SU-DHL-6 (cell line): ENCODE results near the gene TMEM267.

ENCODE experiments used
- H2AFZ ChIP-seq: fragments of 200-600 bp; sonication (generic); 2 replicates; pipeline ENCODE4 v1.6.1; 2014; ENCODE audit warnings: low read depth, mild to moderate bottlenecking, moderate library complexity, mixed read lengths, antibody characterized with exemption, low read length; ENCODE audit not compliant: severe bottlenecking
- H3F3A ChIP-seq: fragments of 200-600 bp; shearing (Covaris generic); 2 replicates; pipeline ENCODE4 v1.6.0; 2016; ENCODE audit warnings: antibody characterized with exemption, mild to moderate bottlenecking; ENCODE audit not compliant: insufficient read depth
- H3K27ac ChIP-seq: fragments of 200-600 bp; sonication (generic); 2 replicates; pipeline ENCODE4 v1.5.1; 2016; ENCODE audit warnings: low read depth, mild to moderate bottlenecking, low read length, moderate library complexity, mixed read lengths
- H3K27me3 ChIP-seq: fragments of 200-600 bp; sonication (generic), shearing (Covaris generic); 2 replicates; pipeline ENCODE4 v1.6.0; 2014; ENCODE audit warnings: mild to moderate bottlenecking, low read length
- H3K36me3 ChIP-seq: fragments of 200-600 bp; sonication (generic); 2 replicates; pipeline ENCODE4 v1.6.1; 2014; ENCODE audit warnings: mild to moderate bottlenecking, low read length, mixed read lengths
- H3K4me2 ChIP-seq: fragments of 300-600, 200-600 bp; shearing (Covaris generic), sonication (generic); 2 replicates; pipeline ENCODE4 v1.6.0; 2014; ENCODE audit warnings: low read length, low read depth, mild to moderate bottlenecking; ENCODE audit not compliant: poor library complexity, severe bottlenecking
- H3K4me3 ChIP-seq: fragments of 200-600 bp; sonication (generic); 2 replicates; pipeline ENCODE4 v1.5.1; 2014; ENCODE audit warnings: antibody characterized with exemption, low read length, mild to moderate bottlenecking, mixed read lengths; ENCODE audit not compliant: insufficient read depth, poor library complexity, severe bottlenecking
- H3K79me2 ChIP-seq: fragments of 200-600 bp; sonication (generic); 2 replicates; pipeline ENCODE4 v1.6.1; 2014; ENCODE audit warnings: mild to moderate bottlenecking, low read length, moderate library complexity; ENCODE audit not compliant: insufficient read depth
- H3K9ac ChIP-seq: fragments of 200-600 bp; sonication (generic); 2 replicates; pipeline ENCODE4 v1.7.0; 2014; ENCODE audit warnings: mild to moderate bottlenecking, low read length
- H3K9me2 ChIP-seq: fragments of 200-600 bp; sonication (generic); replicated peaks from 2 replicates; pipeline ENCODE4 v1.6.1; 2014; ENCODE audit warnings: low read length; ENCODE audit not compliant: insufficient read depth
- H3K9me3 ChIP-seq: fragments of 200-600 bp; sonication (generic); 2 replicates; pipeline ENCODE4 v1.6.1; 2014; ENCODE audit warnings: low read length, mixed read lengths; ENCODE audit not compliant: insufficient read depth
- H4K20me1 ChIP-seq: fragments of 200-600 bp; sonication (generic); 2 replicates; pipeline ENCODE4 v1.6.1; 2014; ENCODE audit warnings: low read depth, mild to moderate bottlenecking, antibody characterized with exemption, low read length, moderate library complexity, mixed read lengths
- EZH2phosphoT487 ChIP-seq: fragments of 200-600 bp; sonication (generic), shearing (Covaris generic); conservative IDR thresholded peaks from 2 replicates; pipeline ENCODE4 v1.6.1; 2018; ENCODE audit warnings: mild to moderate bottlenecking, antibody characterized with exemption, low read length, moderate library complexity, mixed read lengths
- TF ChIP-seq, protein P1 (sequence below): fragments of 200-600 bp; sonication (generic); IDR thresholded peaks from one replicate; pipeline ENCODE4 v1.5.1; 2017; ENCODE audit warnings: antibody characterized with exemption, mild to moderate bottlenecking, low read length, moderate library complexity; ENCODE audit not compliant: insufficient read depth, poor library complexity, severe bottlenecking

The TMEM267 gene, protein sequence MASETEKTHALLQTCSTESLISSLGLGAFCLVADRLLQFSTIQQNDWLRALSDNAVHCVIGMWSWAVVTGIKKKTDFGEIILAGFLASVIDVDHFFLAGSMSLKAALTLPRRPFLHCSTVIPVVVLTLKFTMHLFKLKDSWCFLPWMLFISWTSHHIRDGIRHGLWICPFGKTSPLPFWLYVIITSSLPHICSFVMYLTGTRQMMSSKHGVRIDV

DNA sequence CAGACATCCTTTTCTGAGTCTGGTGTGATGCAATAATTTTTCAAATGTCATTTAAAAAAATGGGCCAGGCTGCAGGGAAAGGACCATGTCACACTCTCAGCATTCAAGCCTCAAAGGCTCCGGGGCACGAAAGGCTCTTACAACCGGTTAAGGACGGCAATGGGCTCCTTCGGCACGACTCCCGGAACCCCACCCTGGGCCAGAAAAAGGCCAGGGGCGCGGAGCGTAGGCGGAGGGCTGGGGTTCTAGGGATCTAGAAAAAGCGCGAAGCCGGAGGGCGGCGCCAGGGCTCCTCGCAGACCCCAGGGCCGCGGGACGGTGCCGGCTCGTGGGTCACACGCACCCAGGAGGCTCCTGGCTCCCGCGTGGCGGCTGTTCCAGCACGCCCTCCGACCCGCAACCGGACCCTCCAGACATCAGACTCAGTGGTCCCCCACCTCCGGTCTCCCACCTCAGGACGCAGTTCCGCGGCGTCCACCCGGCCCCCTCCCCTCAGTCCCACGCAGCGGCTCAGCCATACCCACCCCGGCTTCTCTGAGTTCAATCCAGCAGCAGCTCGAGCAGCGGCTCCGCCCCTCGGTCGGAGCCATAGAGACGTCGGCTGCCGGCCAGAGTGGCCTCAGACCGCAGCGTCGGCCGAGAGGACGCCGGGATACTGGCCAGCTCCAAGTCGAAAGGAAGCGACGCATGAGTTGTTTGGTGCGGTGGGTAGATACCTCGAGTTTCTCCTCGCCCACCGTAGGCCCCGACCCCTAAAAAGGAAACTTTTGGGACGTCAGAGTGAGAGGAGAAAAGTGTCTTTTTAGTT, at the start of gene TMEM267:
Gene TMEM267 (minus strand): TSS at position 568 of the 808 bp plus-strand sequence. CDS start 29,896 bp downstream, outside the sequence.
- H3K4me2 ChIP-seq, result peak within 1 kb of the TSS; percentile 93

DNA sequence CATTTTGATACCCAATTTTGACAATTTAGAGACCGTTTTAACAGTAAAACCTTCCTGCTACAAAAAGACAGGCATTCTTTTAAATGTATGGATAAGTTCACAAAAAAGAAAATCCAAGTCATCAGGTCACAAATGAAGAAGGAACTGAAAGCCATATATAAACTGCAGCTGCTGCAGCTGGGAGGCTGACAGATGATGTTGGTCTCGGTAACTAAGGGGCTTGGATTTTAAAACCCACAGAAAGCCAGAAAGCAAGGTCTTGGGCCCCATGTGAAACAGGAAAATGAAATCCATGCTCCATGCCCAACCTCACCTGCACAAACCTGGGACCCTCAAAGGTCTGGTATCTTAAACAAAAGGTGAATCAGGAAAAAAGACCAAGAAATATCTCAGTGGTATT, 47.0 kb upstream of the TMEM267 start:
- H3K4me3 ChIP-seq, result no peak overlapping the region
- H3K9me2 ChIP-seq, result no peaks in the 10 kb centered on the region
- peaks cover 66% of the 10 kb centered on the region; the same call in 1 of the 2 replicates for H3K36me3 ChIP-seq
- H2AFZ ChIP-seq, result no peak overlapping the region
- no peak overlapping the region for H3K27ac ChIP-seq
- no peaks in the 10 kb centered on the region for H3K27me3 ChIP-seq
- peaks cover 18% of the 10 kb centered on the region; the same call in 1 of the 2 replicates for H3F3A ChIP-seq
- no peak for TF ChIP-seq EZH2phosphoT487
- TF ChIP-seq, protein P1, sequence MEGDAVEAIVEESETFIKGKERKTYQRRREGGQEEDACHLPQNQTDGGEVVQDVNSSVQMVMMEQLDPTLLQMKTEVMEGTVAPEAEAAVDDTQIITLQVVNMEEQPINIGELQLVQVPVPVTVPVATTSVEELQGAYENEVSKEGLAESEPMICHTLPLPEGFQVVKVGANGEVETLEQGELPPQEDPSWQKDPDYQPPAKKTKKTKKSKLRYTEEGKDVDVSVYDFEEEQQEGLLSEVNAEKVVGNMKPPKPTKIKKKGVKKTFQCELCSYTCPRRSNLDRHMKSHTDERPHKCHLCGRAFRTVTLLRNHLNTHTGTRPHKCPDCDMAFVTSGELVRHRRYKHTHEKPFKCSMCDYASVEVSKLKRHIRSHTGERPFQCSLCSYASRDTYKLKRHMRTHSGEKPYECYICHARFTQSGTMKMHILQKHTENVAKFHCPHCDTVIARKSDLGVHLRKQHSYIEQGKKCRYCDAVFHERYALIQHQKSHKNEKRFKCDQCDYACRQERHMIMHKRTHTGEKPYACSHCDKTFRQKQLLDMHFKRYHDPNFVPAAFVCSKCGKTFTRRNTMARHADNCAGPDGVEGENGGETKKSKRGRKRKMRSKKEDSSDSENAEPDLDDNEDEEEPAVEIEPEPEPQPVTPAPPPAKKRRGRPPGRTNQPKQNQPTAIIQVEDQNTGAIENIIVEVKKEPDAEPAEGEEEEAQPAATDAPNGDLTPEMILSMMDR, result no peak
- H3K9ac ChIP-seq, result no peak overlapping the region
- H3K79me2 ChIP-seq, result no peaks in the 10 kb centered on the region
- no peaks in the 10 kb centered on the region for H3K9me3 ChIP-seq
- H4K20me1 ChIP-seq, result no peaks in the 10 kb centered on the region
- H3K4me2 ChIP-seq, result no peak overlapping the region

More for the DNA sequence above, at the start of gene TMEM267:
- peak within 1 kb of the TSS; percentile 80 for H3K9ac ChIP-seq
- H4K20me1 ChIP-seq, result no peaks in the 10 kb centered on the region
- peaks cover 32% of the 10 kb centered on the region for H3K79me2 ChIP-seq
- H3K27me3 ChIP-seq, result no peaks in the 10 kb centered on the region
- peak within 1 kb of the TSS; percentile 77 for H3K4me3 ChIP-seq
- peak within 1 kb of the TSS; percentile 90 for H3K27ac ChIP-seq
- H3F3A ChIP-seq, result peaks cover 29% of the 10 kb centered on the region
- H3K9me3 ChIP-seq, result no peaks in the 10 kb centered on the region
- no peaks in the 10 kb centered on the region for H3K9me2 ChIP-seq
- H2AFZ ChIP-seq, result peak within 1 kb of the TSS; percentile 66
- H3K36me3 ChIP-seq, result peaks cover 4% of the 10 kb centered on the region; the same call in 1 of the 2 replicates
- TF ChIP-seq, protein P1, result no peak
- no peak for TF ChIP-seq EZH2phosphoT487

DNA sequence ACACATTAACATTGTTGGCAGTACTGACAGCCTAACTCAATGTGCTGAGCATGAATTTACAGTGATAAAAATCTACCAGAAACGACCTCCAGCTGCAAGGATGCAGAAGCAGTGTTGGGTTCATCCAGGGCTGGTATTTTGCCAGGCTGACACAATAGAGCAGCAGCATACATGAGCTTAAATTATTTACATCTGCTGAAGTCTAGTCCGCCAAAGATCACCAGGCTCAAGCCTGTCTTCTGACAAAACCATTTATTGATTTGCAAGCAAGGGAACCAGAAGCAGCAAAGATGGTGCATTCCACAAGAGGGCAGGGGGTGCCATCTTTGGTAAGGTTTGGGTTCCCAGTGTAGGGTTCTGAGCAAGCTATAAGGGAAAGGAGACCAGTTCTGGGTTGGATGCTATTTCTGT, 40.0 kb upstream of the TMEM267 start:
- H3K79me2 ChIP-seq, result no peaks in the 10 kb centered on the region
- no peak for TF ChIP-seq EZH2phosphoT487
- TF ChIP-seq, protein P1, result no peak

More for the DNA sequence above, 40.0 kb upstream of the TMEM267 start:
- H3K36me3 ChIP-seq, result peaks cover 19% of the 10 kb centered on the region; the same call in 1 of the 2 replicates
- no peak overlapping the region for H3K9ac ChIP-seq
- no peaks in the 10 kb centered on the region for H3K9me3 ChIP-seq
- no peak overlapping the region for H3K27ac ChIP-seq
- H3K27me3 ChIP-seq, result no peaks in the 10 kb centered on the region
- no peaks in the 10 kb centered on the region for H4K20me1 ChIP-seq
- no peak overlapping the region for H2AFZ ChIP-seq
- H3K9me2 ChIP-seq, result no peaks in the 10 kb centered on the region
- H3F3A ChIP-seq, result no peaks in the 10 kb centered on the region
- no peak overlapping the region for H3K4me3 ChIP-seq
- no peak overlapping the region for H3K4me2 ChIP-seq
